HG02678 (cell line): ENCODE data around the gene ANKRD42.
"Not testable (repeated sequence)": the region's sequence is repeated elsewhere in the genome, so short reads cannot be mapped to it uniquely, and the experiment has no call there.

ENCODE experiments used
- ATAC-seq: cut with Tn5 transposase; IDR thresholded peaks from one replicate; pipeline ENCODE4 v1.9.1; 2021; ENCODE audit warnings: mild to moderate bottlenecking, moderate library complexity; ENCODE audit not compliant: unreplicated experiment

Gene ANKRD42

GRCh38 chr11:83238111-83238510, 44.6 kb downstream of the ANKRD42 start:
- ATAC-seq = no peak

GRCh38 chr11:83241291-83241946, 47.9 kb downstream of the ANKRD42 start:
- ATAC-seq = no peak

GRCh38 chr11:83249445-83249844, 55.9 kb downstream of the ANKRD42 start:
- ATAC-seq = no peak

GRCh38 chr11:83249972-83250593, 56.6 kb downstream of the ANKRD42 start:
- ATAC-seq = peak; percentile 71

GRCh38 chr11:83252266-83252665, 58.8 kb downstream of the ANKRD42 start:
- no peak for ATAC-seq

- no peak for ATAC-seq
Observed at GRCh38 chr11:83252941-83253340, 59.4 kb downstream of the ANKRD42 start.

- no peak for ATAC-seq
Observed at GRCh38 chr11:83255366-83255765, 61.9 kb downstream of the ANKRD42 start.

- ATAC-seq = no peak
Observed at GRCh38 chr11:83256602-83257340, 63.3 kb downstream of the ANKRD42 start.

GRCh38 chr11:83257761-83258168, 64.3 kb downstream of the ANKRD42 start:
- no peak for ATAC-seq

- ATAC-seq = no peak
Observed at GRCh38 chr11:83259559-83259958, 66.0 kb downstream of the ANKRD42 start.

- ATAC-seq = no peak
Observed at GRCh38 chr11:83265331-83265730, 71.8 kb downstream of the ANKRD42 start.

GRCh38 chr11:83269080-83269479, 75.6 kb downstream of the ANKRD42 start:
- not testable (repeated sequence) for ATAC-seq

GRCh38 chr11:83271734-83272133, 78.2 kb downstream of the ANKRD42 start:
- ATAC-seq = not testable (repeated sequence)

- no peak for ATAC-seq
Observed at GRCh38 chr11:83272627-83273026, 79.1 kb downstream of the ANKRD42 start.

GRCh38 chr11:83275888-83276641, 82.6 kb downstream of the ANKRD42 start:
- no peak for ATAC-seq

GRCh38 chr11:83278351-83278750, 84.8 kb downstream of the ANKRD42 start:
- no peak for ATAC-seq

GRCh38 chr11:83280256-83280655, 86.7 kb downstream of the ANKRD42 start:
- no peak for ATAC-seq

- no peak for ATAC-seq
Observed at GRCh38 chr11:83282084-83282716, 88.7 kb downstream of the ANKRD42 start.

- ATAC-seq = no peak
Observed at GRCh38 chr11:83284501-83285150, 91.1 kb downstream of the ANKRD42 start.

- peak; percentile 43 for ATAC-seq
Observed at GRCh38 chr11:83285151-83285770, 91.7 kb downstream of the ANKRD42 start.
